ENCODE data around the gene EXOG. TPM values are rescaled to one million over a fixed set of nuclear protein-coding genes. Genes with fewer than 3 reads are reported as not detected.

Gene EXOG, protein sequence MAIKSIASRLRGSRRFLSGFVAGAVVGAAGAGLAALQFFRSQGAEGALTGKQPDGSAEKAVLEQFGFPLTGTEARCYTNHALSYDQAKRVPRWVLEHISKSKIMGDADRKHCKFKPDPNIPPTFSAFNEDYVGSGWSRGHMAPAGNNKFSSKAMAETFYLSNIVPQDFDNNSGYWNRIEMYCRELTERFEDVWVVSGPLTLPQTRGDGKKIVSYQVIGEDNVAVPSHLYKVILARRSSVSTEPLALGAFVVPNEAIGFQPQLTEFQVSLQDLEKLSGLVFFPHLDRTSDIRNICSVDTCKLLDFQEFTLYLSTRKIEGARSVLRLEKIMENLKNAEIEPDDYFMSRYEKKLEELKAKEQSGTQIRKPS
- total RNA-seq: 10 to 100 TPM; 14.9 to 37.8 (median 30.8) TPM

DNA sequence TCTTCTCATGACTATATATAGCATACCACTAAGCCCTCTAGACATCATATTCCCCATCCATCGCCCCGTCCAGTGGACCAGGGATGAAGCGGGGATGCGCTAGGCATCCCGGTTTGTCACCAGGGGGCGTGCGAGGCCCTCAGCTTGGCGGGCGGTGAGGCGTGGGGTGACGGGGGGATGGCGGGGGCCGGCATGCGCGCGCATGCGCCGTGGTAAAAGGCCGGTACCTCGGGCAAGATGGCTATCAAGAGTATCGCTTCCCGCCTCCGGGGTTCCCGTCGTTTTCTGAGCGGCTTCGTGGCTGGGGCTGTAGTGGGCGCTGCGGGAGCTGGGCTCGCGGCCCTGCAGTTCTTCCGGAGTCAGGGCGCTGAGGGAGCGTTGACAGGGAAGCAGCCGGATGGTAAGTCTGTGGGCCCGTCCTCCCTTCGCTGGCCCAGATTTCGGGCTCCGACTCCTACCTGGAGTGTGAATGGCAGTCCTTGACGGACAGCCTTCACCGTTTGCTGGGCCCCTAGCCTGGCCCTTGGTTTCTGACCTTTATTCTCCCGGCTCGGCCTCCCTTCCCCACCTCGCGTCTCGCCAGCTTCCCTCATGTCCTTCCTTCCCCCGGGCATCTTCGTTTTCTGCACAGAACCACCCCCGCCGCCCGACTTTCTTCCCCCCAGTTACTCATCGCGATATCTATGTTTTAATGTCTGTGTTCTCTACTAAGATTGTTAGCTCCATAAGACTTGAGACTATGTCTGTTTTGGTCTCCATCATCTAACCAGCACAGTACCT, at the start of gene EXOG:
EXOG (plus strand) TSS at position 210 of the 780 bp plus-strand sequence; CDS start at position 238, 28 bp downstream.
- under 1% methylated on average over 25 of the region's 53 CpGs for WGBS
- Histone ChIP-seq H3K4me1 (peaks cover 19 to 47% (median 35%) of the 10 kb centered on the region in 4 donors), H3K4me3 (peak within 1 kb of the TSS; percentile 73 to 85 (median 80)), H3K9me3 (no peaks in the 10 kb centered on the region), H3K27me3 (no peaks in the 10 kb centered on the region), H3K27ac (replicated peaks in 1 of 4) (peak within 1 kb of the TSS; percentile 79 to 87 (median 82)), H3K36me3 (peaks cover 0 to 10% (median 6%) of the 10 kb centered on the region in 4 donors)
- TF ChIP-seq, protein P1, sequence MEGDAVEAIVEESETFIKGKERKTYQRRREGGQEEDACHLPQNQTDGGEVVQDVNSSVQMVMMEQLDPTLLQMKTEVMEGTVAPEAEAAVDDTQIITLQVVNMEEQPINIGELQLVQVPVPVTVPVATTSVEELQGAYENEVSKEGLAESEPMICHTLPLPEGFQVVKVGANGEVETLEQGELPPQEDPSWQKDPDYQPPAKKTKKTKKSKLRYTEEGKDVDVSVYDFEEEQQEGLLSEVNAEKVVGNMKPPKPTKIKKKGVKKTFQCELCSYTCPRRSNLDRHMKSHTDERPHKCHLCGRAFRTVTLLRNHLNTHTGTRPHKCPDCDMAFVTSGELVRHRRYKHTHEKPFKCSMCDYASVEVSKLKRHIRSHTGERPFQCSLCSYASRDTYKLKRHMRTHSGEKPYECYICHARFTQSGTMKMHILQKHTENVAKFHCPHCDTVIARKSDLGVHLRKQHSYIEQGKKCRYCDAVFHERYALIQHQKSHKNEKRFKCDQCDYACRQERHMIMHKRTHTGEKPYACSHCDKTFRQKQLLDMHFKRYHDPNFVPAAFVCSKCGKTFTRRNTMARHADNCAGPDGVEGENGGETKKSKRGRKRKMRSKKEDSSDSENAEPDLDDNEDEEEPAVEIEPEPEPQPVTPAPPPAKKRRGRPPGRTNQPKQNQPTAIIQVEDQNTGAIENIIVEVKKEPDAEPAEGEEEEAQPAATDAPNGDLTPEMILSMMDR (IDR thresholded peaks at IDR 0.05): peak; percentile 83 to 97 (median 95)
- TF ChIP-seq POLR2AphosphoS5 (IDR thresholded peaks at IDR 0.05): peak; percentile 47 to 60
- no peak for TF ChIP-seq EP300 (IDR thresholded peaks at IDR 0.05)
- TF ChIP-seq POLR2A (IDR thresholded peaks at IDR 0.05; ENCODE audit: low read depth): no peak
- DNase-seq (ENCODE audit: extremely low spot score): peak; percentile 97
- intact Hi-C loops (cut with DNase I): loop anchor here (2.0 kb wide), 1 partner anchor 26 kb away; no protein-coding TSS in a partner anchor

DNA sequence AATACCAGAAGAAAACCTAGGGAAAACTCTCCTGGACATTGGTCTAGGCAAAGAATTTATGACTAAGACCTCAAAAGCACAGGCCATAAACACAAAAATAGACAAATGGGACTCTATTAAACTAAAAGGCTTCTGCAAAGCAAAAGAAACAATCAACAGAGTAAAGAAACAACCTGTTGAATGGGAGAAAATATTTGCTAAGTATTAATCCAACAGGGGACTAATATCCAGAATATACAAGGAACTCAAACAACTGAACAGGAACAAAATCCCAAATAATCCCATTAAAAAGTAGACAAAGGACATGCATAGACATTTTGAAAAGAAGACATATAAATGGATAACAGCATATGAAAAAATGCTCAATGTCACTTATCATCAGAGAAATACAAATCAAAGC, 49.3 kb upstream of the EXOG start:
- no peaks in the 10 kb centered on the region for H3K27me3 ChIP-seq
- DNase-seq (ENCODE audit: extremely low spot score): no peak
- no peak overlapping the region for H3K4me3 ChIP-seq
- H3K36me3 ChIP-seq: no peaks in the 10 kb centered on the region
- H3K27ac ChIP-seq (replicated peaks in 1 of 4): no peak overlapping the region
- H3K4me1 ChIP-seq: no peaks in the 10 kb centered on the region
- TF ChIP-seq, protein P1 (IDR thresholded peaks at IDR 0.05): no peak
- TF ChIP-seq POLR2AphosphoS5 (IDR thresholded peaks at IDR 0.05) (no peak), POLR2A (IDR thresholded peaks at IDR 0.05; ENCODE audit: low read depth) (no peak), EP300 (IDR thresholded peaks at IDR 0.05) (no peak)
- no peaks in the 10 kb centered on the region for H3K9me3 ChIP-seq
- intact Hi-C loops (cut with DNase I): no loop called here

DNA sequence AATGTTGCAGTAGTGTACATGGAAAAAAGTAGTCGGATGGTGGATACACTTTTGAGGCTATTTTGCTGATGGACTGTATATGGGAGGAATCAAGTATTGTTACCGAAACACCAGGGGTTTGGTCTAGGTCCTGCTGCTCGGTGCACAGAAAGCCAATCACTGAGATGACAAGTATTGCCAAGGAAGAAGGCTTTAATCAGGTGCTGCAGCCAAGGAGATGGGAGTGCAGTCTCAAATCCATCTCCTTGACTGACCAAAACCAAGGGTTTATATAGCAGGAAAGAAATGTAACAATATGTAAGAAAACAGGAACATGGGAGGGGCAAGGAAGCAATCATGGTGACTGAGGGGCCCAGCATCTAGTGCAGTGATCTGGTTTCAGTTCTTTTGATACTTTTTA, 45.3 kb upstream of the EXOG start:
- Histone ChIP-seq H3K4me1 (peaks cover 2 to 18% (median 12%) of the 10 kb centered on the region in 4 donors), H3K9me3 (no peaks in the 10 kb centered on the region), H3K27ac (replicated peaks in 1 of 4) (no peak overlapping the region), H3K4me3 (no peak overlapping the region), H3K36me3 (no peaks in the 10 kb centered on the region), H3K27me3 (no peaks in the 10 kb centered on the region)
- TF ChIP-seq POLR2A (IDR thresholded peaks at IDR 0.05; ENCODE audit: low read depth) (no peak), POLR2AphosphoS5 (IDR thresholded peaks at IDR 0.05) (no peak), EP300 (IDR thresholded peaks at IDR 0.05) (no peak)
- TF ChIP-seq, protein P1 (IDR thresholded peaks at IDR 0.05): no peak
- DNase-seq (ENCODE audit: extremely low spot score): no peak
- 94% methylated on average over 3 of the region's 3 CpGs for WGBS
- intact Hi-C loops (cut with DNase I): loop anchor here (5.0 kb wide), 1 partner anchor 314 kb away; the partner anchor contains the start of genes ACAA1 and MYD88

DNA sequence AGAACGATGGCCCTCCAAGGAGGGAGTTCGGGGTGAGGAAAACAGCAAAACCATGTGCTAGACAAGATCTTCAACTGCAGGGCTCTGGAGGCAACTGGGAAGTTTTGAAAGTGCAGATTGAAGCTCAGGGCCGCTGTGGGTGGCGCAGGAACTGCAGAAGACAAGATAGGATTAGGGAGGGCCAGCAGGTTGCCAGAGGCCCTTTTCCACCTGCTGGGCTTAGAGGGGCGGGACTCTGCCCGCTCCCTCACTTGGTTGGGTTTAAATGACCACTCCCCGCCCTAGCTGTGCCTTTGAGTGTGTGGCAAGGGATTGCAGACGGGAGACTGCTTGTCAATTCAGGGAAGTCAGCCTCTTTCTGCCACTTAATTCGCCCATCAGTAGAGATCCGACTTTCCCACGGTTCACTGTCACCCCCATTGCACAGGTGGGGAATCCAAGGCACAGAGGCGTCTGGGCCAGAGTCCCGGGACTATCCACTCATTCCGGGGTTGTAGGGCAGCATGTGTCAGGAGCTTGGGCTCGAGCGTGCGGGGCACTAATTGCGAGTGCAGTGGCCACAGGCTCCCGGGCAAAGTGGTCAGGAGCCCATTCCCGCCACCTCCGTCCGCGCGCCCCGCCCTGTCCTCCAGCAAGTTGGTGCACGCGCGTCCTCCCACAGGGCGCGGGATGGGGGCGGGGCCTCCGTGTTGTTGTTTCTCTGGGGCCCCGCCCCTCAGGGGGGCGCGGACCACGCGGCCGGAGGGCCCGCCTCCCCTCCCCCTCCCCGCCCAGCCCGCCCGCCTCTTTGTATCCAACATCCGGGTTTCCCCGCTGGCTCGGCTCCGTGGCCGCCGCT, 42.8 kb upstream of the EXOG start, which contains the start of gene ACVR2B:
ACVR2B (plus strand) TSS at position 816 of the 838 bp plus-strand sequence. CDS start 433 bp downstream, outside the sequence.
- Histone ChIP-seq H3K27ac (replicated peaks in 1 of 4) (peak within 1 kb of the TSS; percentile 84 to 92 (median 90)), H3K4me3 (peak within 1 kb of the TSS; percentile 78 to 94 (median 90)), H3K36me3 (no peaks in the 10 kb centered on the region), H3K4me1 (peaks cover 11 to 40% (median 36%) of the 10 kb centered on the region in 4 donors), H3K27me3 (no peaks in the 10 kb centered on the region), H3K9me3 (no peaks in the 10 kb centered on the region)
- intact Hi-C loops (cut with DNase I): loop anchor here (5.0 kb wide), 1 partner anchor 316 kb away; the partner anchor contains the start of genes ACAA1 and MYD88
- no peak for DNase-seq (ENCODE audit: extremely low spot score)
- TF ChIP-seq POLR2A (IDR thresholded peaks at IDR 0.05; ENCODE audit: low read depth): no peak
- TF ChIP-seq POLR2AphosphoS5 (IDR thresholded peaks at IDR 0.05): peak; percentile 25 to 39
- TF ChIP-seq, protein P1 (IDR thresholded peaks at IDR 0.05): no peak
- 12% methylated on average over 33 of the region's 48 CpGs for WGBS
